H1 (cell line): Measurements from ENCODE around the gene HAS3. TPM values are rescaled to one million over a fixed set of nuclear protein-coding genes. Genes with fewer than 3 reads are reported as not detected.

Source experiments
- CTCF ChIA-PET: fragments of 300-600 bp; sonication (Branson Sonifier 250); formaldehyde crosslinking; loops from one replicate; lab custom pipeline; 2021; ENCODE audit not compliant: partially characterized antibody; lab: Charles Lee
- POLR2A ChIA-PET: fragments of 300-600 bp; sonication (Branson Sonifier 250); formaldehyde crosslinking; loops from one replicate; lab custom pipeline; 2021; ENCODE audit warnings: inconsistent platforms; ENCODE audit not compliant: partially characterized antibody; lab: Charles Lee
- DNase-seq, 2 experiments: peaks; one replicate each; pipeline versions ENCODE4 v3.0.0 to v3.0.0-alpha.2; 2010 to 2022; ENCODE audit warnings: low spot score in 2 of 2, low read depth in 1 of 2, mixed read lengths in 1 of 2
- FAIRE-seq: peaks from 2 replicates; lab custom pipeline; 2011; peaks lifted over from hg19 to GRCh38; lab: Jason Lieb, UNC
- H2AFZ ChIP-seq: 2 replicates; pipeline ENCODE4 v1.8.1; 2012; ENCODE audit warnings: low read length, inconsistent platforms
- H2AK5ac ChIP-seq: 2 replicates; pipeline ENCODE4 v1.6.1; 2013; ENCODE audit warnings: low read depth, low read length
- H2BK120ac ChIP-seq: replicated peaks from 2 replicates; pipeline ENCODE3; 2013; ENCODE audit warnings: low read depth, low read length, inconsistent platforms
- H2BK12ac ChIP-seq: 2 replicates; pipeline ENCODE4 v1.6.1; 2013; ENCODE audit warnings: low read depth, low read length
- H2BK15ac ChIP-seq: 2 replicates; pipeline ENCODE4 v1.6.1; 2013; ENCODE audit warnings: low read length
- H2BK20ac ChIP-seq: 2 replicates; pipeline ENCODE4 v1.6.1; 2013; ENCODE audit warnings: low read length
- H2BK5ac ChIP-seq: 2 replicates; pipeline ENCODE4 v1.6.1; 2013; ENCODE audit warnings: low read depth, low read length
- H3K14ac ChIP-seq: 2 replicates; pipeline ENCODE4 v1.6.1; 2013; ENCODE audit warnings: inconsistent platforms; ENCODE audit not compliant: insufficient read length
- H3K18ac ChIP-seq: 2 replicates; pipeline ENCODE4 v1.6.1; 2013; ENCODE audit warnings: low read length; ENCODE audit errors: extremely low read depth
- H3K23ac ChIP-seq: 2 replicates; pipeline ENCODE4 v1.6.1; 2013; ENCODE audit warnings: inconsistent platforms; ENCODE audit not compliant: insufficient read length
- H3K23me2 ChIP-seq: 2 replicates; pipeline ENCODE4 v1.6.1; 2013; ENCODE audit warnings: low read depth, low read length
- H3K27ac ChIP-seq: 2 replicates; pipeline ENCODE4 v1.6.1; 2011; ENCODE audit warnings: low read depth, low read length, inconsistent platforms
- H3K27me3 ChIP-seq, 4 experiments: replicated peaks in 1 of 4; 1 replicate in 1 of 4; 2 replicates in 3 of 4; pipeline versions ENCODE4 v1.6.1 to v1.8.1; 2011 to 2013; ENCODE audit warnings: low read length in 3 of 4, mild to moderate bottlenecking in 3 of 4, inconsistent platforms in 2 of 4, mixed read lengths in 2 of 4, moderate library complexity in 1 of 4; ENCODE audit not compliant: control insufficient read depth in 3 of 4, insufficient read depth in 3 of 4; ENCODE audit errors: extremely low read depth in 1 of 4
- H3K36me3 ChIP-seq, 4 experiments: 2 replicates each; pipeline versions ENCODE4 v1.6.1 to v1.8.1; 2011 to 2013; ENCODE audit warnings: mild to moderate bottlenecking in 4 of 4, low read length in 3 of 4, moderate library complexity in 2 of 4, control low read depth in 1 of 4, inconsistent platforms in 1 of 4; ENCODE audit not compliant: insufficient read depth in 4 of 4, control insufficient read depth in 2 of 4
- H3K4ac ChIP-seq: replicated peaks from 2 replicates; pipeline ENCODE3; 2013; ENCODE audit warnings: low read length, low read depth, mixed read lengths, inconsistent platforms; ENCODE audit not compliant: insufficient read length
- H3K4me1 ChIP-seq, 4 experiments: replicated peaks in 1 of 4; 1 replicate in 1 of 4; 2 replicates in 3 of 4; pipeline versions ENCODE4 v1.6.1 to v1.8.1; 2011 to 2013; ENCODE audit warnings: low read length in 3 of 4, inconsistent platforms in 2 of 4, mixed read lengths in 1 of 4; ENCODE audit not compliant: insufficient read depth in 4 of 4, control insufficient read depth in 3 of 4
- H3K4me2 ChIP-seq, 2 experiments: 2 replicates each; pipeline versions ENCODE4 v1.6.1 to v1.8.1; 2011 to 2013; ENCODE audit warnings: low read depth in 2 of 2, low read length in 2 of 2, control low read depth in 1 of 2, inconsistent platforms in 1 of 2, mild to moderate bottlenecking in 1 of 2; ENCODE audit not compliant: insufficient read depth in 1 of 2
- H3K4me3 ChIP-seq, 4 experiments: fragments of 200-600, 300-600 bp in 1 of 4; sonication (generic), shearing (Covaris generic), sonication (Bioruptor Twin) in 1 of 4; 2 replicates each; pipeline versions ENCODE4 v1.5.1 to v1.8.1; 2011 to 2016; ENCODE audit warnings: low read length in 4 of 4, low read depth in 3 of 4, control low read depth in 2 of 4, inconsistent platforms in 2 of 4, mild to moderate bottlenecking in 2 of 4, mixed read lengths in 1 of 4, moderate library complexity in 1 of 4; ENCODE audit not compliant: insufficient read depth in 2 of 4; ENCODE audit errors: extremely low read depth in 1 of 4
- H3K56ac ChIP-seq: replicated peaks from 2 replicates; pipeline ENCODE3; 2013; ENCODE audit warnings: low read depth, mild to moderate bottlenecking, mixed read lengths, low read length, inconsistent platforms; ENCODE audit not compliant: insufficient read length
- H3K79me1 ChIP-seq: 2 replicates; pipeline ENCODE4 v1.6.1; 2013; ENCODE audit warnings: low read depth, low read length, control low read depth
- H3K79me2 ChIP-seq, 2 experiments: 2 replicates each; pipeline versions ENCODE4 v1.6.1 to v1.8.1; 2012 to 2013; ENCODE audit warnings: low read length in 2 of 2, mild to moderate bottlenecking in 2 of 2, inconsistent platforms in 1 of 2; ENCODE audit not compliant: insufficient read depth in 2 of 2, control insufficient read depth in 1 of 2
- H3K9ac ChIP-seq, 4 experiments: replicated peaks in 1 of 4; 1 replicate in 1 of 4; 2 replicates in 3 of 4; pipeline versions ENCODE4 v1.6.1 to v1.8.1; 2011 to 2013; ENCODE audit warnings: low read depth in 3 of 4, low read length in 3 of 4, control low read depth in 2 of 4, mild to moderate bottlenecking in 2 of 4, moderate library complexity in 2 of 4, inconsistent platforms in 1 of 4; ENCODE audit errors: extremely low read depth in 1 of 4
- H3K9me3 ChIP-seq, 2 experiments: 2 replicates each; pipeline versions ENCODE4 v1.6.1 to v1.8.1; 2012 to 2013; ENCODE audit warnings: mild to moderate bottlenecking in 2 of 2, moderate library complexity in 2 of 2, control low read depth in 1 of 2, inconsistent platforms in 1 of 2, low read depth in 1 of 2, low read length in 1 of 2, mixed read lengths in 1 of 2; ENCODE audit not compliant: insufficient read depth in 2 of 2
- H4K20me1 ChIP-seq, 2 experiments: replicated peaks in 1 of 2; 2 replicates each; pipeline versions ENCODE3 to v1.8.1; 2011 to 2013; ENCODE audit warnings: inconsistent platforms in 2 of 2, low read length in 2 of 2, mild to moderate bottlenecking in 1 of 2; ENCODE audit not compliant: insufficient read depth in 2 of 2, control insufficient read depth in 1 of 2
- H4K5ac ChIP-seq: 2 replicates; pipeline ENCODE4 v1.6.1; 2013; ENCODE audit warnings: low read length, low read depth, mixed read lengths, inconsistent platforms; ENCODE audit not compliant: insufficient read length
- H4K8ac ChIP-seq: 2 replicates; pipeline ENCODE4 v1.8.0; 2013; ENCODE audit warnings: mild to moderate bottlenecking, moderate library complexity, low read length, inconsistent platforms; ENCODE audit not compliant: insufficient read depth; ENCODE audit errors: extremely low read depth
- H4K91ac ChIP-seq: replicated peaks from 2 replicates; pipeline ENCODE3; 2013; ENCODE audit warnings: low read length, mixed read lengths, inconsistent platforms; ENCODE audit not compliant: insufficient read length
- ASH2L ChIP-seq: fragments of 200-600, 300-600 bp; sonication (generic); IDR thresholded peaks from one replicate; pipeline ENCODE4 v1.7.1; 2017; ENCODE audit warnings: low read length
- BCL11A ChIP-seq, 2 experiments: IDR thresholded peaks; one replicate each; pipeline ENCODE4 v1.6.1; 2011; ENCODE audit warnings: low read depth in 2 of 2, low read length in 2 of 2, mild to moderate bottlenecking in 2 of 2
- BRCA1 ChIP-seq: IDR thresholded peaks from 2 replicates; pipeline ENCODE4 v1.6.1; 2012; ENCODE audit warnings: low read depth, low read length, improper control_type of control experiment
- CBX5 ChIP-seq: fragments of 300-800, 300-1000 bp; sonication (generic); IDR thresholded peaks from 2 replicates; pipeline ENCODE4 v1.7.1; 2016; ENCODE audit warnings: antibody characterized with exemption, low read length, low read depth
- CREB1 ChIP-seq: IDR thresholded peaks from 2 replicates; pipeline ENCODE4 v1.6.1; 2012; ENCODE audit warnings: inconsistent platforms
- EP300 ChIP-seq, 2 experiments: IDR thresholded peaks; 1 replicate in 1 of 2; 2 replicates in 1 of 2; pipeline ENCODE4 v1.6.1; 2011 to 2012; ENCODE audit warnings: low read depth in 2 of 2, low read length in 2 of 2, mild to moderate bottlenecking in 2 of 2, borderline replicate concordance in 1 of 2, inconsistent platforms in 1 of 2, moderate library complexity in 1 of 2
- JUN ChIP-seq: IDR thresholded peaks from 2 replicates; pipeline ENCODE4 v1.6.1; 2011; ENCODE audit warnings: low read depth, mild to moderate bottlenecking, improper control_type of control experiment, low read length
- KDM4A ChIP-seq: IDR thresholded peaks from one replicate; pipeline ENCODE4 v1.7.1; 2012; ENCODE audit warnings: low read depth, mild to moderate bottlenecking, moderate library complexity, low read length, inconsistent platforms; ENCODE audit not compliant: severe bottlenecking
- KDM5A ChIP-seq: fragments of 200-600 bp; IDR thresholded peaks from 2 replicates; pipeline ENCODE4 v1.7.1; 2012; ENCODE audit warnings: mild to moderate bottlenecking, low read length, inconsistent platforms, mixed read lengths
- NANOG ChIP-seq: IDR thresholded peaks from 2 replicates; pipeline ENCODE4 v1.6.1; 2011; ENCODE audit warnings: low read length, low read depth, mild to moderate bottlenecking, inconsistent platforms; ENCODE audit not compliant: insufficient read depth, poor library complexity, severe bottlenecking
- POLR2A ChIP-seq, 2 experiments: IDR thresholded peaks; 1 replicate in 1 of 2; 2 replicates in 1 of 2; pipeline ENCODE4 v1.6.1; 2011; ENCODE audit warnings: low read depth in 2 of 2, low read length in 2 of 2, mild to moderate bottlenecking in 2 of 2; ENCODE audit errors: control extremely low read depth in 1 of 2
- POU5F1 ChIP-seq: IDR thresholded peaks from 2 replicates; pipeline ENCODE4 v1.6.1; 2011; ENCODE audit warnings: low read depth, mild to moderate bottlenecking, low read length, moderate library complexity
- RNF2 ChIP-seq: fragments of 200-900, 300-1000 bp; sonication (generic); IDR thresholded peaks from 2 replicates; pipeline ENCODE4 v1.7.1; 2016; ENCODE audit warnings: borderline replicate concordance, low read depth, mild to moderate bottlenecking, antibody characterized with exemption, low read length; ENCODE audit not compliant: poor library complexity, severe bottlenecking; ENCODE audit errors: missing control alignments
- SP4 ChIP-seq: IDR thresholded peaks from 2 replicates; pipeline ENCODE4 v1.6.1; 2012; ENCODE audit warnings: low read length, inconsistent platforms
- WGBS, 2 experiments: shearing (Covaris generic) in 1 of 2; methylation state at CpG; one replicate each; pipeline versions ENCODE4 v1.1.6 to v1.1.7; 2013 to 2015; ENCODE audit warnings: low lambda C conversion rate in 2 of 2, mixed read lengths in 2 of 2, inconsistent platforms in 1 of 2, low coverage in 1 of 2, missing lambda C conversion rate in 1 of 2; ENCODE audit not compliant: insufficient replicate concordance in 2 of 2, insufficient coverage in 1 of 2, insufficient read length in 1 of 2; ENCODE audit errors: extremely low coverage in 1 of 2, missing lambda C conversion rate in 1 of 2; 5-methylcytosine and 5-hydroxymethylcytosine counted together
- polyA plus RNA-seq, 7 experiments: library from polyadenylated mRNA; depleted of rRNA in 3 of 7; stranded (reverse) in 5 of 7; unstranded in 2 of 7; fragments of >200 nt in 5 of 7; fragments of 200-250 nt in 2 of 7; gene quantifications; 1 replicate in 5 of 7; 2 replicates in 1 of 7; 4 replicates in 1 of 7; pipeline versions ENCODE4 v1.2.1 to v1.2.3, GENCODE V29; 2011 to 2013; ENCODE audit warnings: missing spikeins in 2 of 7, mixed read lengths in 2 of 7
- total RNA-seq: library from RNA; stranded (reverse); fragmentation: NEBNext Ultra II Directional; extraction: Animal tissue kit (Norgen Biotek cat#: 25700); gene quantifications from 2 replicates; pipeline ENCODE4 v1.2.1, GENCODE V29; 2021

Gene HAS3
- total and polyA plus RNA-seq, 2 of the 8 experiments (the other 6 are each of a cell fraction or from before 2014, with no cell fraction given), result 32.1 to 69.6 TPM

DNA sequence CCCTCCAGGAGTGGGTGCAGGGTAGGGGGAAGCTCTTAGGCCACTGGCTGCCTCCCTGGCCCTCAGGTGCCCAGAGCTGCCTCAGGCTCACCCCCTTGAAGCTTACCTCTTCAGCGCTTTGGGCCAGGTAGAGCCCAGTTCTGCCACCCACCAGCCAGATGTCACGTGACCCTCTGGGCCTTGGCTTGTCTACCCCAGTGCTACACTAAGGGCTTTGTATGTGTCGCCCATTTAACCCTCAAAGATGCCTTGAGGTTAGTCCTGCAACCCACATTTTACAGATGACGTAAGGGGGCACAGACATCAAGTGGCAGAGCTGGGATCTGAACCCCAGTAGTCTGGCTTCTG, 3.4 kb downstream of the HAS3 start:
- Histone ChIP-seq H3K36me3 (peaks cover 13 to 38% (median 30%) of the 10 kb centered on the region in 4 experiments), H3K9ac (peak overlapping the region in 1 of 4 experiments; percentile 39; a peak in 1 of 7 replicates), H4K20me1 (peaks cover 10 to 15% of the 10 kb centered on the region in 2 experiments), H3K9me3 (no peaks in the 10 kb centered on the region), H3K79me1 (peaks cover 19% of the 10 kb centered on the region), H4K5ac (peak overlapping the region; percentile 10), H3K23me2 (peaks cover 21% of the 10 kb centered on the region), H2BK15ac (0 out of 2 replicates have a peak overlapping the region, but pooled peaks have one; percentile 1), H2AFZ (no peak overlapping the region), H2BK5ac (peak overlapping the region; percentile 93), H3K4me1 (peaks cover 4 to 19% (median 12%) of the 10 kb centered on the region in 4 experiments), H3K14ac (peak overlapping the region; percentile 20), H2AK5ac (no peak overlapping the region), H3K4ac (peak overlapping the region; percentile 45), H2BK120ac (no peak overlapping the region), H4K8ac (peak overlapping the region; percentile 46; the same call in 1 of the 2 replicates), H3K27me3 (no peaks in the 10 kb centered on the region), H3K56ac (no peak overlapping the region), H3K27ac (no peak overlapping the region; the same call in 1 of the 2 replicates), H2BK20ac (no peak overlapping the region), H3K4me2 (peak overlapping the region; percentile 92 to 98), H2BK12ac (peak overlapping the region; percentile 51; the same call in 1 of the 2 replicates), H3K4me3 (peak overlapping the region in 2 of 4 experiments; percentile 72 to 82; a peak in 2 of 8 replicates), H3K18ac (peak overlapping the region; percentile 85), H4K91ac (peak overlapping the region; percentile 29), H3K79me2 (peaks cover 11 to 53% of the 10 kb centered on the region in 2 experiments; a peak in 3 of 4 replicates), H3K23ac (no peak overlapping the region)
- WGBS, 2 experiments, result 82% methylated on average over 4 of the region's 4 CpGs; no CpG with 5 or more reads in 1 of the 2 experiments
- DNase-seq (no peak), FAIRE-seq (no peak)
- POLR2A ChIA-PET, result interaction anchor here (0.9 to 6.1 kb wide), 17 partner anchors 8 to 201 kb away, joined by 3 to 38 read pairs (median 8); partner anchors contain the start of genes CHTF8 and UTP4
- CTCF ChIA-PET, result interaction anchor here (0.6 to 10.6 kb wide), 14 partner anchors 9 to 261 kb away, joined by 3 to 174 read pairs (median 5); no protein-coding TSS in a partner anchor
- TF ChIP-seq SP4, result no peak
- TF ChIP-seq JUN, result no peak
- no peak for TF ChIP-seq CBX5
- TF ChIP-seq BRCA1, result no peak
- no peak for TF ChIP-seq NANOG
- no peak for TF ChIP-seq ASH2L
- no peak for TF ChIP-seq KDM4A
- no peak for TF ChIP-seq POLR2A (IDR thresholded peaks at IDR 0.05; ENCODE audit: control extremely low read depth in 1 of 2, low read depth in 2 of 2, low read length in 2 of 2)
- no peak for TF ChIP-seq RNF2
- TF ChIP-seq POU5F1, result no peak
- TF ChIP-seq KDM5A, result no peak
- TF ChIP-seq CREB1, result no peak
- TF ChIP-seq EP300 (IDR thresholded peaks at IDR 0.05; ENCODE audit: borderline replicate concordance in 1 of 2, low read depth in 2 of 2, low read length in 2 of 2), result no peak
- TF ChIP-seq BCL11A (IDR thresholded peaks at IDR 0.05; ENCODE audit: low read depth in 2 of 2, low read length in 2 of 2), result no peak
